Measurements from ENCODE around the gene C10orf105. TPM values are rescaled to one million over a fixed set of nuclear protein-coding genes. Genes with fewer than 3 reads are reported as not detected.

Gene C10orf105
- total and polyA plus RNA-seq, 2 of the 13 experiments (the other 11 are each of a cell fraction or from before 2014, with no cell fraction given): not detected

GRCh38 chr10:71704816-71705215 is 14.8 kb downstream of the C10orf105 start:
- Histone ChIP-seq H3K4me1 (ENCODE audit: insufficient read depth, low read length) (no peaks in the 10 kb centered on the region), H3K36me3 (replicated peaks in 1 of 2; ENCODE audit: control insufficient read depth in 1 of 2, insufficient read depth in 2 of 2, low read length in 2 of 2) (no peaks in the 10 kb centered on the region), H3K4me3 (replicated peaks in 1 of 3; ENCODE audit: insufficient read depth in 1 of 3, low read depth in 2 of 3, low read length in 3 of 3) (no peak overlapping the region), H3K27me3 (ENCODE audit: control insufficient read depth in 1 of 2, insufficient read depth in 2 of 2, low read length in 2 of 2) (peaks cover 1 to 37% of the 10 kb centered on the region in 2 experiments; a peak in 3 of 5 replicates), H3K79me2 (ENCODE audit: insufficient read depth, low read length) (no peaks in the 10 kb centered on the region), H4K20me1 (ENCODE audit: insufficient read depth, low read length) (no peaks in the 10 kb centered on the region), H3K9me3 (ENCODE audit: low read length) (no peaks in the 10 kb centered on the region), H3K4me2 (ENCODE audit: low read depth, low read length) (no peak overlapping the region), H2AFZ (ENCODE audit: low read length) (no peak overlapping the region), H3K9ac (ENCODE audit: insufficient read depth, low read depth, low read length) (no peak overlapping the region), H3K27ac (ENCODE audit: extremely low read length, insufficient read depth, low read length) (no peak overlapping the region)
- CTCF ChIA-PET (ENCODE audit: low intra/inter-chr PET ratio, low total read pairs): no interaction called here
- WGBS (ENCODE audit: low lambda C conversion rate): 66% methylated on average over 13 of the region's 18 CpGs
- BruUV-seq (replicated peaks): no TSS peak
- POLR2A ChIA-PET: no interaction called here
- ATAC-seq (no peak), DNase-seq (ENCODE audit: low spot score) (no peak), FAIRE-seq (no peak)
- intact Hi-C loops (cut with micrococcal nuclease; ENCODE audit: unreplicated experiment) (loop anchor here (5.0 kb wide), 1 partner anchor 323 kb away; no protein-coding TSS in a partner anchor), in situ Hi-C loops (cut with HindIII; ENCODE audit: extremely low pct_ligation_motif_present, low pct_unique_long_range_greater_than_20kb) (loop anchor here (5.0 kb wide), 1 partner anchor 398 kb away; no protein-coding TSS in a partner anchor)
- TF ChIP-seq ONECUT2 (CRISPR knock-in tag; IDR thresholded peaks at IDR 0.05): no peak
- TF ChIP-seq REXO4 (CRISPR knock-in tag; IDR thresholded peaks at IDR 0.05; ENCODE audit: borderline replicate concordance): no peak
- no peak for TF ChIP-seq RARG (CRISPR knock-in tag; IDR thresholded peaks at IDR 0.05; ENCODE audit: low read depth)
- TF ChIP-seq ELK4 (CRISPR knock-in tag; IDR thresholded peaks at IDR 0.05; ENCODE audit: borderline replicate concordance): no peak
- no peak for TF ChIP-seq PATZ1 (CRISPR knock-in tag; IDR thresholded peaks at IDR 0.05)
- TF ChIP-seq MAX (IDR thresholded peaks at IDR 0.05): no peak
- no peak for TF ChIP-seq ZBTB14 (CRISPR knock-in tag; IDR thresholded peaks at IDR 0.05)
- no peak for TF ChIP-seq ZNF513 (CRISPR knock-in tag; conservative IDR thresholded peaks at IDR 0.05)
- no peak for TF ChIP-seq ZBTB4 (CRISPR knock-in tag; IDR thresholded peaks at IDR 0.05; ENCODE audit: borderline replicate concordance)
- TF ChIP-seq DRAP1 (CRISPR knock-in tag; IDR thresholded peaks at IDR 0.05): no peak
- TF ChIP-seq SALL1 (CRISPR knock-in tag; IDR thresholded peaks at IDR 0.05): no peak
- TF ChIP-seq TGIF2 (CRISPR knock-in tag; IDR thresholded peaks at IDR 0.05): no peak
- no peak for TF ChIP-seq TSC22D2 (CRISPR knock-in tag; IDR thresholded peaks at IDR 0.05; ENCODE audit: borderline replicate concordance)
